NK-92 (cell line): Measurements from ENCODE around the gene RABGAP1.

Experiments
- DNase-seq: peaks from one replicate; lab custom pipeline; 2025; ENCODE audit not compliant: unreplicated experiment; lab: John Stamatoyannopoulos, UW

The RABGAP1 gene

DNA sequence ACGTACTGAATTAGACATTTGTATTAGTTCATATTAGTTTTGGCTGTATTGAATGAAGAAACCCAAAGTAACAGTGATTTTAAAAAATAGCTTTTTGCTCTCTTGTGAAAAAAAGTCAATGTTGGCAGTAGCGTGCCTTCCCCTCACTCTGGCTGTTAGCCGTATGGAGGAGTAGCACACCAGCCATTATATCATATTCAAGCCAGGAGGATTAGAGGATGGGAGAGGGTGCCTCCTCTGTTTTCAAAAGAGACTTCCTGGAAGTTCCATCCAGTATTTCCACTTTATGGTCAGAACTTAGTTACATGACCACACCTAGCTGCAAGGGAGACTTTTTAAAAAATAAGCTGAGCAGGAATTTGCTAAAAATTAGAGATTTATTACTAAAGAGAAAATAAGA is 133.8 kb downstream of the RABGAP1 start:
- DNase-seq: no peak

DNA sequence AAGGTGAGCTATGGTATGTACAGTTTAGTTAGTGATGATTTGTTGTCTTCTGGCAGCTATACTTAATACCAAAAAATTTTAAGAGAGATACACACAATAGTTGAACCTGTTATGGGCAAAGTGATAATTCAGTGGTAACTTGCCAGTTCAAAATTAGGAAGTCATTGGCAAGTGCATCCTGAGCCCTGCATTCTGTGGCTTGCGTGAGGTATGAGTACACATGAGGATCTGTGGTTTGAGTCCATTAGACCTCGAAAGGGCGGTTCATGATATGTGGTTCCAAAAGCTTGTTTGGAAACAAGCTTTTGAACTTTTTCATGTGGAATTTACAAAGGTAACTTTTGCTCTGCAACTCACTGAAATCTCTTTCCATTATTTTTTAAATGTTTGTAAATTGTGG is 139.6 kb downstream of the RABGAP1 start:
- no peak for DNase-seq

- DNase-seq: no peak
These were observed 141.0 kb downstream of the RABGAP1 start for GRCh38 chr9:123081824-123082223.

DNA sequence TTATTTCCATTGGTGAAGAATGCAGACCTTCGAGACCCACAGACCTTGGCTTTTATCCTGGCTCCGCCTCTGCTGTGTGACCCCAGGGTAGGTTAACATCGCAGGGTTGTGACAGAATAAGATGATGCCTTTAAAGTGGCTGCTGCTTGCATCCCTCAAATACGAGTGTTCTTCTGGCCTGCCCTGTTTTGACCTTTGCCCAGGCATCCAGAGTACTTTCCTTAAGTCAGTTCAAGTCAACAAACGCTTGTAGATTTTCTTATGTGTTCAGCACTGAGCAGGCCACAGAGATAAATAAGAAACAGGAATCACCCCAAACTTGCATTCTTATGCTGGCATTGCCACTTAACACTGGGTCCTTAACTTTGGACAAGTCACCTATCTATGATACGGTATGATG is 142.9 kb downstream of the RABGAP1 start:
- DNase-seq: no peak

GRCh38 chr9:123084256-123084655 is 143.4 kb downstream of the RABGAP1 start:
- DNase-seq: no peak

- no peak for DNase-seq
These were observed 145.1 kb downstream of the RABGAP1 start for GRCh38 chr9:123085916-123086315.

GRCh38 chr9:123087359-123087888 is 146.6 kb downstream of the RABGAP1 start:
- no peak for DNase-seq

GRCh38 chr9:123089040-123089439 is 148.2 kb downstream of the RABGAP1 start:
- DNase-seq: no peak

- no peak for DNase-seq
These were observed 149.0 kb downstream of the RABGAP1 start for GRCh38 chr9:123089790-123090189.

DNA sequence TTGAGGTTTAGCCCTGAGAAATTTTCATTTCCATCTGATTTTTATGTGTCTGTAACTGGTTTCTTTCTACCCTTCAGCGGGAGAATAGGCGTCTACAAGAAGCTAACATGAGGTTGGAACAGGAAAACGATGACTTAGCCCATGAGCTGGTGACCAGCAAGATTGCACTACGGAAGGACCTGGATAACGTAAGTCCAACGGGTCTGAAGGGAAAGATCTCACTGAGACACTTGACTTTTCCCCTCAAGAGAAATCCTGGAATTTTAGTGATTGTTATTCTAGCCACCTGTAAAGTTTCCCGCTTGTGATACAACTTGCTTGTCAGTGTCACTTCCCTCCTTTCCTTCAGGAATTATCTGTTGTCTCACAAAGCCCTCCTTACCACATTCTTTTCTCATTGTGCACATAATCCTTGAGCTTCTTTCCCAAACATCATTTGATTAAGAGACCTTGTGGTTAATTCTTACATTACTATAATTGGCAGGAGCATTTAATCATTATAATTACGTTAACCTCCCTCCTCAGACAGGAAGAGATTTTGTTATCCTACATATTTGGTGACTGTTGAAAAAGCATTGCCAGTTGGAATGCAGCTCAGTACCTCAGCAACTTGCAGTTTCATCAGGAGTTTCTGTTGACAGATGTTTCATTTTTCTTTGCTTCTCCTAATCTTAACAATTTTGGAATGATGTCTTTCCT is 149.5 kb downstream of the RABGAP1 start:
- DNase-seq: no peak

DNA sequence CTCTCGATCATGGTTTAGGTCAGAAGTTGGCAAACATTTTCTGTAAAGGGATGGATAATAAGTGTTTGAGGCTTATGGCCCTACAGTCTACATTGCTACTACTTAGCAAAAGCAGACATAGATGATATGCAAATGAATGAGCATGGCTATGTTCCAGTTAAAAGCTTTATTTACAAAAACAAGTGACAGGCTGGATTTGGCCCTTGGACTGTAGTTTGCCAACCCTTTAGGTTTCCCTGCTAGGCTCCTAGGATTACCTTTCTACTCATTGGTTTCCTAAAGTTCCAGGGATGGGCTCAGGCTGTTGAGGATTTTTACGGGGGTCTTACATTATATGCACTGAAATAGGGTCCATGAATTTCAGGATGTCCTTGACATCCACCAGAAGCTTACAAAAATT is 150.1 kb downstream of the RABGAP1 start:
- DNase-seq: no peak

GRCh38 chr9:123091459-123091858 is 150.6 kb downstream of the RABGAP1 start:
- no peak for DNase-seq

DNA sequence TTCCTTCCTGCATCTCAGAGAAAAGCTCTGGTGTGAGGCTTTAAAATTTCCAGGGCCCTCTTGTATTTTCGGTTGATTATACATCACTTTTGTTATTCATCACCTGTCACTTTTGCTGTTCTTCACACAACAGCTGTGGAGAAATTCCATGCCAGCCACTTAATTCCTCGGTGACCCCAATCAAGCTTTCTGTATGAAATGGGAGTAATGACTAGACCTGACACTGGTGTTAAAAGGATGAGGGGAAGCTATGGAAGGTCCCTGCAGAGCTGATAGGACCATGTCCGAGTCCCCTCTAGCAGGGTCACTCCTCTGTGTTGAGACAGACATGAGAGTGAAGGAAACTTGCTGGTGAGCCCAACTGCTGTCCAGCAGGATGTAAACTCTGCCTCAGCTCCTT is 152.3 kb downstream of the RABGAP1 start:
- no peak for DNase-seq

- DNase-seq: no peak
These were observed 156.2 kb downstream of the RABGAP1 start for GRCh38 chr9:123096987-123097386.

DNA sequence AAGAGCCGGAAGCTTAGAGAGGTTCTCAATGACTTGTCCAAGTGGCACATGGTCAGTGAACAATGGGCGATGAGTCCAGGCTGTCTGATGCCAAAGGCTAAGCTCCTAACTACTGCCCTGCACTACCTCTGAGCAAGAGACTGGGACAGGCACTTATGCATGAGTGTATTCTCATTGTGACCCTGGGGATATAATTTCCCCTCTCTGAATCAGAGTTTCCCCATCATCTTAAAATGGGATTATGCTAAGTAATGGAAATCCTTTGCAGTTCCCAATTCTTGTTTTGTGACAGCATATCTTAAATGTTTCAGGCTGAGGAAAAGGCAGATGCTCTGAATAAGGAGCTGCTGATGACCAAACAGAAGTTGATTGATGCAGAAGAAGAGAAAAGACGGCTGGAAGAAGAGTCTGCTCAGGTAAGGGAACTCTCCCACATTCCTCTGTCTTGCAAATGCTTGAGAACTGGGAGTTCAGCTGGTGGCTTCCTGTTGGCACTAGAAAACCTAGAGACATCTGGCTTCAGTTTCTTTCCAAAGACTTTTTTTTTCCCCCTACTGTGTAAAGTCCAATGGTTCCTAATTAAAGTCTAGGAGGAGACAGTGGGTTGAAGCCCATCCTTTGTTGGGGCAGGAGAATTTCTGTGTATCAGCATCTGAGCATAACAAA is 156.7 kb downstream of the RABGAP1 start:
- DNase-seq: no peak

- no peak for DNase-seq
These were observed 157.3 kb downstream of the RABGAP1 start for GRCh38 chr9:123098096-123098459.

GRCh38 chr9:123099042-123099441 is 158.2 kb downstream of the RABGAP1 start:
- no peak for DNase-seq

DNA sequence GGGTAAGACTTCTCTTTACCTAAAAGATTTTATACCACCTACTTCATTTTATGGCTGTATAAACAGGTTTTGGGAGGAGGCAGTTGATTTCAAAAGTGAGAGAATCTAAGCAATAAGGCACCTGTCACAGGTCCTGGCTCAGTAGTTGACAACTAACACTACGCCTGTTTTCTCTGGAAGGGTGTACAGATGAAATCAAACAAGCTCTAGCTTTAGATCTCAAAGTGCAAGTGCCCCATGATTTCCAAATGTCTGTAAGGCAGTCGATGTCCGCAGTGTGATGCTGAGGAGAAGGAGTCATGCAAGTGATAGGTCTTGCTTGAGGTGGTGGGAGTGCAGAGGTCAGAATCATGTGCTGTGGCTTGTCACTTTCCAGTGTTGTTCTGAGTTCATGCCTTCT is 158.7 kb downstream of the RABGAP1 start:
- DNase-seq: no peak

GRCh38 chr9:123102375-123103113 is 161.7 kb downstream of the RABGAP1 start:
- DNase-seq: no peak

- DNase-seq: no peak
These were observed 164.0 kb downstream of the RABGAP1 start for GRCh38 chr9:123104807-123105206.

- no peak for DNase-seq
These were observed 164.7 kb downstream of the RABGAP1 start for GRCh38 chr9:123105490-123105889.
